ENCODE data around the gene PAPPA.
A peak's percentile ranks its signal among the peaks of the same experiment; 100 is the strongest.

Gene PAPPA

DNA sequence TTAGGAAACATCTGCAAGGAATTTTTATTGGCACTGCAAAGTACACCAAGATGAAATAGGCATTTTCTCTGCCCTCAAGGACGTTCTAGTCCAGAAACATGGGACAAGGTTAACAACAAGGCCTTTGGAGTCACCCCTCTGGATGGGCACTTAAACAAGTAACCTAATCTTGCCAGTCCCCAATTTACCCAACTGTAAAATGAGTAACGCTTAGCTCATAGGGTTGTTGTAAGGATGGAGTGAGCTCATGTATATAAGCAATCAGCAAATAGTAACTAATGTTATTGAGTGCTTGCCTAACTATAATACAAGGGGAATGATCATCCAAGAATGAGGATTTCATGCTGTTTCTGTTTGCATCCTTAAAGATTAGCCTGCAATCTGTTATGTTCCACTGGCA lies 189.3 kb downstream of the PAPPA start:
- TF ChIP-seq ZFP69B (tag by site-specific recombination; IDR thresholded peaks at IDR 0.05): no peak
- TF ChIP-seq, protein P1, sequence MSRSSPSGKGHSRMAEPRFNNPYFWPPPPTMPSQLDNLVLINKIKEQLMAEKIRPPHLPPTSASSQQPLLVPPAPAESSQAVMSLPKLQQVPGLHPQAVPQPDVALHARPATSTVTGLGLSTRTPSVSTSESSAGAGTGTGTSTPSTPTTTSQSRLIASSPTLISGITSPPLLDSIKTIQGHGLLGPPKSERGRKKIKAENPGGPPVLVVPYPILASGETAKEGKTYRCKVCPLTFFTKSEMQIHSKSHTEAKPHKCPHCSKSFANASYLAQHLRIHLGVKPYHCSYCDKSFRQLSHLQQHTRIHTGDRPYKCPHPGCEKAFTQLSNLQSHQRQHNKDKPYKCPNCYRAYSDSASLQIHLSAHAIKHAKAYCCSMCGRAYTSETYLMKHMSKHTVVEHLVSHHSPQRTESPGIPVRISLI (tag by site-specific recombination; IDR thresholded peaks at IDR 0.05): no peak
- TF ChIP-seq ZNF629 (tag by site-specific recombination; IDR thresholded peaks at IDR 0.05): 0 out of 2 replicates have a peak, but pooled peaks have one; percentile 11
- TF ChIP-seq, protein P2, sequence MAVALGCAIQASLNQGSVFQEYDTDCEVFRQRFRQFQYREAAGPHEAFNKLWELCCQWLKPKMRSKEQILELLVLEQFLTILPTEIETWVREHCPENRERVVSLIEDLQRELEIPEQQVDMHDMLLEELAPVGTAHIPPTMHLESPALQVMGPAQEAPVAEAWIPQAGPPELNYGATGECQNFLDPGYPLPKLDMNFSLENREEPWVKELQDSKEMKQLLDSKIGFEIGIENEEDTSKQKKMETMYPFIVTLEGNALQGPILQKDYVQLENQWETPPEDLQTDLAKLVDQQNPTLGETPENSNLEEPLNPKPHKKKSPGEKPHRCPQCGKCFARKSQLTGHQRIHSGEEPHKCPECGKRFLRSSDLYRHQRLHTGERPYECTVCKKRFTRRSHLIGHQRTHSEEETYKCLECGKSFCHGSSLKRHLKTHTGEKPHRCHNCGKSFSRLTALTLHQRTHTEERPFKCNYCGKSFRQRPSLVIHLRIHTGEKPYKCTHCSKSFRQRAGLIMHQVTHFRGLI (tag by site-specific recombination; IDR thresholded peaks at IDR 0.05): no peak
- H3K36me3 ChIP-seq (ENCODE audit: control insufficient read depth in 2 of 2, insufficient read depth in 1 of 2, low read length in 2 of 2): no peaks in the 10 kb centered on the region
- no peaks in the 10 kb centered on the region for H3K4me1 ChIP-seq (ENCODE audit: control insufficient read depth, insufficient read depth, low read length)
- CTCF ChIA-PET: interaction anchor here (1.2 kb wide), 1 partner anchor 11 kb away, joined by 3 read pairs; no protein-coding TSS in a partner anchor
- POLR2A ChIA-PET: no interaction called here
- no peak overlapping the region for H3K4me3 ChIP-seq (ENCODE audit: low read depth, low read length)
- no peak overlapping the region for H3K27ac ChIP-seq (ENCODE audit: extremely low read depth, low read depth, low read length)
- no peaks in the 10 kb centered on the region for H3K9me3 ChIP-seq (ENCODE audit: control insufficient read depth, insufficient read depth, low read depth, low read length)

DNA sequence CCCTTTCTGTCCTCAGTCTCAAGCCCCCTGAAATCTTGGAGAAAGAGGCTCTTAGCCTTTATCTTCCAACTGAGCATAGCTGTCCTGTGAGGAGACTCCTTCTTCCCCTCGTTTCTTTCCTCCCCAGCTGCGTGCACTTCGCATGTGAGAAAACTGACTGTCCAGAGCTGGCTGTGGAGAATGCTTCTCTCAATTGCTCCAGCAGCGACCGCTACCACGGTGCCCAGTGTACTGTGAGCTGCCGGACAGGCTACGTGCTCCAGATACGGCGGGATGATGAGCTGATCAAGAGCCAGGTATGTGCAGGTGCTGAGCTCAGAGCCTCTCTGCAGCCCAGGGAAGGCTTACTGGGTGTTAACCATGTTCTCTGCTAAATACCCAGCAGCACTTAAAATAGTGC lies 190.8 kb downstream of the PAPPA start:
- TF ChIP-seq ZNF248 (tag by site-specific recombination; IDR thresholded peaks at IDR 0.05): no peak
- TF ChIP-seq, protein P2 (tag by site-specific recombination; IDR thresholded peaks at IDR 0.05): no peak
- TF ChIP-seq ZBTB21 (tag by site-specific recombination; IDR thresholded peaks at IDR 0.05): no peak
- no peak for TF ChIP-seq ZNF785 (tag by site-specific recombination; IDR thresholded peaks at IDR 0.05)
- TF ChIP-seq ZNF544 (tag by site-specific recombination; IDR thresholded peaks at IDR 0.05): no peak
- no peak for TF ChIP-seq ZNF791 (tag by site-specific recombination; IDR thresholded peaks at IDR 0.05)
- TF ChIP-seq IKZF3 (tag by site-specific recombination; IDR thresholded peaks at IDR 0.05): no peak
- POLR2A ChIA-PET: no interaction called here
- H3K36me3 ChIP-seq (ENCODE audit: control insufficient read depth in 2 of 2, insufficient read depth in 1 of 2, low read length in 2 of 2): no peaks in the 10 kb centered on the region
- no peak overlapping the region for H3K27ac ChIP-seq (ENCODE audit: extremely low read depth, low read depth, low read length)
- H3K4me1 ChIP-seq (ENCODE audit: control insufficient read depth, insufficient read depth, low read length): no peaks in the 10 kb centered on the region
- H3K4me3 ChIP-seq (ENCODE audit: low read depth, low read length): no peak overlapping the region
- no peaks in the 10 kb centered on the region for H3K9me3 ChIP-seq (ENCODE audit: control insufficient read depth, insufficient read depth, low read depth, low read length)
- CTCF ChIA-PET: interaction anchor here (0.6 kb wide), 2 partner anchors 36 to 1239 kb away, joined by 3 read pairs; no protein-coding TSS in a partner anchor

DNA sequence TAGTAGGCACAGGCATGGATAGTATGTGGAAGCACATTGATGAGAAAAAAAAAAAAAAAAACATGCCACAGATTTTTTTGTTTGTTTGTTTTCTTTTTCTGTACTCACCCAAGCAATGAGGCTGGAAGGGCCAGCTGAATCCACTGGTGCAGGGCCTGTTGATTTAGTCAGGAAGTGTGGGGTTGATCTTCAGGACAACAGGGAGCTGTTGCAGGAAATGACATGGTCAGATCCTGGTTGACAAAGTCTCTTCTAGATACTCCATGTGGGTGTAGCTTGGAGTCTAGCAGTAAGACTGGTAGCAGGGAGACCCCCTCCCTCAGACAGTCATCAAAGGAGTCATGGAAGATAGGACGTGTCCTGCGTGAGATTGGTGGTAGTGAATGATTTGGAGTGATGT lies 191.8 kb downstream of the PAPPA start:
- Histone ChIP-seq H3K4me3 (ENCODE audit: low read depth, low read length) (no peak overlapping the region), H3K27ac (ENCODE audit: extremely low read depth, low read depth, low read length) (no peak overlapping the region), H3K4me1 (ENCODE audit: control insufficient read depth, insufficient read depth, low read length) (no peaks in the 10 kb centered on the region), H3K9me3 (ENCODE audit: control insufficient read depth, insufficient read depth, low read depth, low read length) (no peaks in the 10 kb centered on the region), H3K36me3 (ENCODE audit: control insufficient read depth in 2 of 2, insufficient read depth in 1 of 2, low read length in 2 of 2) (no peaks in the 10 kb centered on the region)
- POLR2A ChIA-PET: interaction anchor here (0.7 kb wide), 1 partner anchor 664 kb away, joined by 5 read pairs; no protein-coding TSS in a partner anchor
- TF ChIP-seq HOXA7 (CRISPR knock-in tag; IDR thresholded peaks at IDR 0.05; ENCODE audit: borderline replicate concordance) (no peak), SCRT1 (tag by site-specific recombination; IDR thresholded peaks at IDR 0.05; ENCODE audit: borderline replicate concordance) (0 out of 2 replicates have a peak, but pooled peaks have one; percentile 33)
- CTCF ChIA-PET: no interaction called here

DNA sequence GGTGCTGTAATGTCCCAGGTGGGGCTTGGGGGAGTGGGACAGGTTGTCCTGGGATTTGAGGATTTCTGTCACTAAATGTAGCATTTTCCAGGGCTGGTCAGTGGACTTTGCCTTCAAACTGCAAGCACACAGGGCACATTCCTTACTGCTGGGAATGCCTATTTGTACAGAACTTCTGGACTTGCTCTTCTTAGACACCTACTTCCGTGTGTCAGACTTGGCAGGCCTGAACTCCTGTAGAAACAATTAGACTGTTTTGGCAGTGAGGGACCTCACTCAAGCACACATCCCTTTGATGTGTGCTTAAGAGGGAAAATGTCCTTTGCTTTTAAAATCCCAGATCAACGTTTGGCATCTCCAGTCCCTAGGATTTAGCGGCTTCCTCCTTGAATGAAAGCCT lies 192.2 kb downstream of the PAPPA start:
- Histone ChIP-seq H3K36me3 (ENCODE audit: control insufficient read depth in 2 of 2, insufficient read depth in 1 of 2, low read length in 2 of 2) (no peaks in the 10 kb centered on the region), H3K4me3 (ENCODE audit: low read depth, low read length) (no peak overlapping the region), H3K27ac (ENCODE audit: extremely low read depth, low read depth, low read length) (no peak overlapping the region), H3K9me3 (ENCODE audit: control insufficient read depth, insufficient read depth, low read depth, low read length) (no peaks in the 10 kb centered on the region), H3K4me1 (ENCODE audit: control insufficient read depth, insufficient read depth, low read length) (no peaks in the 10 kb centered on the region)
- ChIA-PET POLR2A (interaction anchor here (0.7 kb wide), 1 partner anchor 665 kb away, joined by 5 read pairs; no protein-coding TSS in a partner anchor), CTCF (no interaction called here)
- TF ChIP-seq OVOL3 (tag by site-specific recombination; IDR thresholded peaks at IDR 0.05) (no peak), ZNF837 (tag by site-specific recombination; IDR thresholded peaks at IDR 0.05) (no peak), ZNF585B (tag by site-specific recombination; IDR thresholded peaks at IDR 0.05) (no peak), ZNF335 (tag by site-specific recombination; conservative IDR thresholded peaks at IDR 0.05) (no peak), KLF9 (tag by site-specific recombination; IDR thresholded peaks at IDR 0.05; ENCODE audit: low read depth) (no peak), TRIM28 (IDR thresholded peaks at IDR 0.05; ENCODE audit: borderline replicate concordance, low read length) (no peak), ZNF324 (tag by site-specific recombination; IDR thresholded peaks at IDR 0.05) (no peak), ZNF10 (tag by site-specific recombination; IDR thresholded peaks at IDR 0.05) (no peak), ZNF423 (tag by site-specific recombination; IDR thresholded peaks at IDR 0.05) (no peak)
- TF ChIP-seq, protein P3, sequence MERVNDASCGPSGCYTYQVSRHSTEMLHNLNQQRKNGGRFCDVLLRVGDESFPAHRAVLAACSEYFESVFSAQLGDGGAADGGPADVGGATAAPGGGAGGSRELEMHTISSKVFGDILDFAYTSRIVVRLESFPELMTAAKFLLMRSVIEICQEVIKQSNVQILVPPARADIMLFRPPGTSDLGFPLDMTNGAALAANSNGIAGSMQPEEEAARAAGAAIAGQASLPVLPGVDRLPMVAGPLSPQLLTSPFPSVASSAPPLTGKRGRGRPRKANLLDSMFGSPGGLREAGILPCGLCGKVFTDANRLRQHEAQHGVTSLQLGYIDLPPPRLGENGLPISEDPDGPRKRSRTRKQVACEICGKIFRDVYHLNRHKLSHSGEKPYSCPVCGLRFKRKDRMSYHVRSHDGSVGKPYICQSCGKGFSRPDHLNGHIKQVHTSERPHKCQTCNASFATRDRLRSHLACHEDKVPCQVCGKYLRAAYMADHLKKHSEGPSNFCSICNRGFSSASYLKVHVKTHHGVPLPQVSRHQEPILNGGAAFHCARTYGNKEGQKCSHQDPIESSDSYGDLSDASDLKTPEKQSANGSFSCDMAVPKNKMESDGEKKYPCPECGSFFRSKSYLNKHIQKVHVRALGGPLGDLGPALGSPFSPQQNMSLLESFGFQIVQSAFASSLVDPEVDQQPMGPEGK (tag by site-specific recombination; IDR thresholded peaks at IDR 0.05): no peak

Measured in HEK293 (cell line).